ENCODE measurements around the gene ORM2.
"Not testable (repeated sequence)": the region's sequence is repeated elsewhere in the genome, so short reads cannot be mapped to it uniquely, and the experiment has no call there.

DNA sequence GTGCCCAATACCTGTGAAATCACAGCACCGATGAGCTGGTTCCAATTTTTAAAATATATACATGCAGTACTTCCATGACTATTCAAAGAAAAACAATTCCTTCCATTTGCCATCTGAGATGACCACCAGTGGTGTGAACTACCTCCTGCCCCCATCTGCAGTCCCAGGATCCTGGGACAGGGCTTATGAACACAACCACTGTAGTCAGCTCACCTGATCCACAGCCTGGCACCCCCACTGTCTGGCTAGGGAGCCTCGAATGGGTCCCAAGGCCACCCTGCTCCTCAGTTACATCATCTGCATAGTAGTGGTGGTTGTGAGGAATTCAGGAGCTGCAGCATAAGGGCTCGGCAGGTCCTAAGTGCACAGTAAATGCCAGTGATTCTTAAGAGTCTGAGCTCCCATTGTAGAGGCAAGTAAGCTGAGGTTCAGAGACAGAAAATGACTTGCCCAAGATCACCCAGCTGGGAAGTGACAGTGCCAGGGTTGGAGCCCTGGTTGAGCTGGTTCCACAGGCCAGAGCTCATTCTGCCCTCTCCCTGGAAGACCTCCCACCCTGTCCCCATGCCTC, 3.9 kb upstream of the ORM2 start:
- TF ChIP-seq, protein P1, sequence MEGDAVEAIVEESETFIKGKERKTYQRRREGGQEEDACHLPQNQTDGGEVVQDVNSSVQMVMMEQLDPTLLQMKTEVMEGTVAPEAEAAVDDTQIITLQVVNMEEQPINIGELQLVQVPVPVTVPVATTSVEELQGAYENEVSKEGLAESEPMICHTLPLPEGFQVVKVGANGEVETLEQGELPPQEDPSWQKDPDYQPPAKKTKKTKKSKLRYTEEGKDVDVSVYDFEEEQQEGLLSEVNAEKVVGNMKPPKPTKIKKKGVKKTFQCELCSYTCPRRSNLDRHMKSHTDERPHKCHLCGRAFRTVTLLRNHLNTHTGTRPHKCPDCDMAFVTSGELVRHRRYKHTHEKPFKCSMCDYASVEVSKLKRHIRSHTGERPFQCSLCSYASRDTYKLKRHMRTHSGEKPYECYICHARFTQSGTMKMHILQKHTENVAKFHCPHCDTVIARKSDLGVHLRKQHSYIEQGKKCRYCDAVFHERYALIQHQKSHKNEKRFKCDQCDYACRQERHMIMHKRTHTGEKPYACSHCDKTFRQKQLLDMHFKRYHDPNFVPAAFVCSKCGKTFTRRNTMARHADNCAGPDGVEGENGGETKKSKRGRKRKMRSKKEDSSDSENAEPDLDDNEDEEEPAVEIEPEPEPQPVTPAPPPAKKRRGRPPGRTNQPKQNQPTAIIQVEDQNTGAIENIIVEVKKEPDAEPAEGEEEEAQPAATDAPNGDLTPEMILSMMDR (IDR thresholded peaks at IDR 0.05) = not testable (repeated sequence)
- TF ChIP-seq EZH2, EZH2phosphoT487 (IDR thresholded peaks at IDR 0.05): not testable (repeated sequence)

All from neural progenitor cell (in vitro differentiated cells).